GM18868 (cell line): Measurements from ENCODE around the gene CACNB2.
A peak's percentile ranks its signal among the peaks of the same experiment; 100 is the strongest.

Source experiments
- ATAC-seq: cut with Tn5 transposase; IDR thresholded peaks from one replicate; pipeline ENCODE4 v1.9.1; 2021; ENCODE audit warnings: mild to moderate bottlenecking, moderate library complexity; ENCODE audit not compliant: unreplicated experiment

CACNB2 gene

GRCh38 chr10:18497806-18498369, 357.7 kb downstream of the CACNB2 start:
- ATAC-seq: no peak

GRCh38 chr10:18498998-18499397, 358.8 kb downstream of the CACNB2 start:
- no peak for ATAC-seq

- peak; percentile 5 for ATAC-seq
Measured at GRCh38 chr10:18500576-18500975, 360.4 kb downstream of the CACNB2 start.

GRCh38 chr10:18501198-18501597, 361.0 kb downstream of the CACNB2 start:
- ATAC-seq: peak; percentile 96

GRCh38 chr10:18501629-18502028, 361.4 kb downstream of the CACNB2 start:
- no peak for ATAC-seq

GRCh38 chr10:18504161-18504560, 363.9 kb downstream of the CACNB2 start:
- ATAC-seq: no peak

- no peak for ATAC-seq
Measured at GRCh38 chr10:18505456-18506118, 365.4 kb downstream of the CACNB2 start.

- no peak for ATAC-seq
Measured at GRCh38 chr10:18508587-18508986, 368.4 kb downstream of the CACNB2 start.

- ATAC-seq: no peak
Measured at GRCh38 chr10:18514537-18514936, 374.3 kb downstream of the CACNB2 start.

GRCh38 chr10:18516851-18517250, 376.6 kb downstream of the CACNB2 start:
- ATAC-seq: no peak

GRCh38 chr10:18523025-18523424, 382.8 kb downstream of the CACNB2 start:
- no peak for ATAC-seq

- ATAC-seq: no peak
Measured at GRCh38 chr10:18523858-18524257, 383.6 kb downstream of the CACNB2 start.

- no peak for ATAC-seq
Measured at GRCh38 chr10:18527687-18528086, 387.5 kb downstream of the CACNB2 start.

GRCh38 chr10:18528292-18528691, 388.1 kb downstream of the CACNB2 start:
- ATAC-seq: no peak

GRCh38 chr10:18532881-18533535, 392.8 kb downstream of the CACNB2 start:
- ATAC-seq: no peak

- no peak for ATAC-seq
Measured at GRCh38 chr10:18533896-18534295, 393.7 kb downstream of the CACNB2 start.

GRCh38 chr10:18539335-18539734, 399.1 kb downstream of the CACNB2 start:
- ATAC-seq: no peak

- ATAC-seq: no peak
Measured at GRCh38 chr10:18540195-18540594, 400.0 kb downstream of the CACNB2 start.

- ATAC-seq: no peak
Measured at GRCh38 chr10:18542832-18543231, 402.6 kb downstream of the CACNB2 start.

GRCh38 chr10:18545621-18546305, 405.5 kb downstream of the CACNB2 start:
- no peak for ATAC-seq

- ATAC-seq: no peak
Measured at GRCh38 chr10:18549105-18549504, 408.9 kb downstream of the CACNB2 start.

GRCh38 chr10:18551473-18551872, 411.2 kb downstream of the CACNB2 start:
- no peak for ATAC-seq
